AML-193 (cell line): ENCODE data around the gene GJB4.

ENCODE experiments used
- DNase-seq, 2 experiments: peaks; one replicate each; lab custom pipeline; 2025; lab: John Stamatoyannopoulos, UW

The GJB4 gene

GRCh38 chr1:34778381-34778780, 18.8 kb downstream of the GJB4 start:
- no peak for DNase-seq

GRCh38 chr1:34779005-34779404, 19.5 kb downstream of the GJB4 start:
- DNase-seq = no peak

GRCh38 chr1:34779526-34779925, 20.0 kb downstream of the GJB4 start:
- DNase-seq = no peak

GRCh38 chr1:34779962-34780361, 20.4 kb downstream of the GJB4 start:
- DNase-seq = no peak

- DNase-seq = no peak
Observed at GRCh38 chr1:34780528-34780927, 21.0 kb downstream of the GJB4 start.

GRCh38 chr1:34781071-34781843, 21.7 kb downstream of the GJB4 start, which contains the start of gene GJB3:
Gene GJB3, plus strand, starts transcription at chr1:34781214. Its CDS starts 3,549 bp downstream, at chr1:34784763.
- DNase-seq = no peak

- no peak for DNase-seq
Observed at GRCh38 chr1:34781844-34782391, 22.4 kb downstream of the GJB4 start.

GRCh38 chr1:34784751-34785221, 25.2 kb downstream of the GJB4 start:
- DNase-seq = no peak

GRCh38 chr1:34785231-34785874, 25.8 kb downstream of the GJB4 start:
- DNase-seq = no peak

GRCh38 chr1:34785875-34786470, 26.4 kb downstream of the GJB4 start:
- no peak for DNase-seq

- DNase-seq = peak; percentile 52 to 65
Observed at GRCh38 chr1:34786521-34787325, 27.2 kb downstream of the GJB4 start.

- DNase-seq = peak; percentile 8 to 17
Observed at GRCh38 chr1:34787461-34788420, 28.2 kb downstream of the GJB4 start.

- no peak for DNase-seq
Observed at GRCh38 chr1:34790985-34791384, 31.4 kb downstream of the GJB4 start.

- no peak for DNase-seq
Observed at GRCh38 chr1:34792424-34792823, 32.9 kb downstream of the GJB4 start.

- no peak for DNase-seq
Observed at GRCh38 chr1:34792868-34793727, 33.6 kb downstream of the GJB4 start, which contains the start of gene GJA4. Gene GJA4, plus strand, starts transcription at chr1:34792999. Its CDS starts 1,215 bp downstream, at chr1:34794214.

- no peak for DNase-seq
Observed at GRCh38 chr1:34794001-34794789, 34.7 kb downstream of the GJB4 start.

GRCh38 chr1:34794790-34795180, 35.2 kb downstream of the GJB4 start:
- DNase-seq = no peak

- no peak for DNase-seq
Observed at GRCh38 chr1:34795916-34796315, 36.4 kb downstream of the GJB4 start.

GRCh38 chr1:34796990-34797389, 37.5 kb downstream of the GJB4 start:
- no peak for DNase-seq
